HG02642 (cell line): ENCODE data around the gene CIT.
"Not testable (repeated sequence)": the region's sequence is repeated elsewhere in the genome, so short reads cannot be mapped to it uniquely, and the experiment has no call there.

ENCODE experiments used
- ATAC-seq: cut with Tn5 transposase; IDR thresholded peaks from one replicate; pipeline ENCODE4 v1.9.1; 2021; ENCODE audit warnings: mild to moderate bottlenecking; ENCODE audit not compliant: unreplicated experiment, poor library complexity

CIT gene

DNA sequence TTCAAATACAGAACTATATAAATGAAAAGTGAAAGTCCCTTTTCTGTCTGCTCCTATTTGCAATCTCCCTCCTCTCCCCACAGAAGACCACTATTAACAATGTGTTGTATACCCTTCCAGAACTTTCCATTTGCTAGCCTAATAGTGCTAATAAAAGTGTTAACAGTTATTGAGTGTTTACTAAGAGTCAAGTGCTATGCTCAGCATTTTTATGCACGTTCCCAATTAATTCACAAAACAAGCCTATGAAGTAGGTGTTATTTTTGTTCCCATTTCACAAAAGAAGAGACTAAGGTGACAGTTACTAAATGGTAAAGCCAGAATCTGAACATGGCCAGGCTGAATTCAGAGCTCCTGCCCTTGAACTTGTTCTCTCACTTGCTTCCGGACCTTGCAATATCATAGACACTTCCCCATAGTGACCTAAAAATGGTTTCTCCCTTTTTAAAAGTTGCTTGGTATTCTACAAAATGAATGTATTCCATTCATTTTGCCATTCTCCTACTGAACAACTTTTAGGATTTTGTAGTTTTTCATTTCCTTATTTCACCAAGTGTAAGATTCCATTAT lies 210.8 kb downstream of the CIT start:
- ATAC-seq = no peak

DNA sequence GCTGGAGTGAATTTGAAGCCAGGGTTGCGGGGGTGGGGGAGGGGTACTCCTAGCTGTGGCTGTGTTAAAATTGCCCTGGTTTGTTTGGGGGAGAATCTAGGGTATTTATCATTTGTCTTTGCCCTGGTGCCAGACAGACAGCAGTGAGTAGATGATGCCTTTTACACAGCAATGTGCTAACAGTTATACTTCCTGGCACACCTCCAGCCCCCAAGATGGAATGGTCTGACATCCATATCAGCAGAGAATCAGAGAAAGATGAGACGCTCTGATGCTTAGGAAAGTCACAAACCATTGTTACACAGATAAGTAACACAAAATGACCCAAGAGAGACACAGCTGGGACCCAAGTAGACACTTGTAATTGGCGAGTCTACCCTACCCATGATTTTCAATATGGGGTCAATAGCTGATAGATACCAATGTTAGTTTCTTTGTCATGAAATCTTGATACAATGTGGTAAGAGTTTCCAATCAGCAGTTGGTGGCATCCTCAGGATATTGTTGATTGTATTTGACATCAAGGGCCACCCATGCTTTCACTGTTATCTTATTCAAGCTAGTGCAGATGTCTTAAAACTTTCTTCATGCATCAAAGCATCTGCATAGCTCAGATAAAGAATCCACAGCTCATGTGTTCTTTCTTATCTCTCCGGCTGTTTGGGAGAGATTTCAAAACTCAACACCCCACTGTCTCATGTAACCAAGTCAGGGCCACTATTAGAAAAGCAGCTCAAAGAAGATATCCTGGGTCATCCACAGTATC lies 211.8 kb downstream of the CIT start:
- ATAC-seq = no peak

DNA sequence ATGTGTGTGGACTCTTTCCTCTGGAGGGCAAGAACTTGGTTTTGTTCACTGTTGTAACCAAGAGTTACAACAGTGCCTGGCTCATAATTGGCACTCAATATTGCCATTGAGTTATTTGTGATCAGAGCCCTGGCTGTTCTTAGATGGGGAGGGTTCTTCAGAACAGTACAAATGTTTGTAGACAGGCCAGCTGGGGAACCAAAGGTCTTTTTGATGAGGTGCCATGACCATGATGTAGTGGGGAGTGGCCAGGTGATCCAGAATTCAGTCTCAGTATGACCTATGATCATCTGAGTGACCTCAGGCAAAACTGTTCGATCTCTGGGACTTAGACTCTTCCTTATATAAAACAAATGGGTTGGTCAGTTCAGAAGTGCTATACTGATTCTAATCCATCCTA lies 212.5 kb downstream of the CIT start:
- no peak for ATAC-seq

- no peak for ATAC-seq
Measured at GRCh38 chr12:119661882-119662281, 215.2 kb downstream of the CIT start.

DNA sequence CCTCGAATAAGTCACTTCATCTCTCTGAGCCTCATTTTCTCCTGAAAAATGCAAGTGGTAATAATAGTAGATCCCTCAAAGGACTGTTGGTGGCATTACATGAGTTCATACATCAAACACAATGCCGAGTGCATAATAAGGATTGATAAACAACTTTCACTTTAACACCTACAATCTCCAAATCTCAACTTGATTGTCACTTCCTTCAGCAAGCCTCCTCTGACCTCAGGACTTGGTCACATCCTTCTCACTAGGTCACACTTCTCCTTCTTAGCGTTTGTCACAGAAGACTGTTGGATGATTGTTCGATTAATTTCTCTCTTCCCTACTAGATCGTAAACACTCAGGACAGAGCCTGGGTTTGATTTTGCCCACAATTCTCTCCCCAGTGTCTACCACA lies 217.0 kb downstream of the CIT start:
- ATAC-seq = no peak

- ATAC-seq = no peak
Measured at GRCh38 chr12:119659289-119659897, 217.7 kb downstream of the CIT start.

- ATAC-seq = not testable (repeated sequence)
Measured at GRCh38 chr12:119658166-119658565, 219.0 kb downstream of the CIT start.

DNA sequence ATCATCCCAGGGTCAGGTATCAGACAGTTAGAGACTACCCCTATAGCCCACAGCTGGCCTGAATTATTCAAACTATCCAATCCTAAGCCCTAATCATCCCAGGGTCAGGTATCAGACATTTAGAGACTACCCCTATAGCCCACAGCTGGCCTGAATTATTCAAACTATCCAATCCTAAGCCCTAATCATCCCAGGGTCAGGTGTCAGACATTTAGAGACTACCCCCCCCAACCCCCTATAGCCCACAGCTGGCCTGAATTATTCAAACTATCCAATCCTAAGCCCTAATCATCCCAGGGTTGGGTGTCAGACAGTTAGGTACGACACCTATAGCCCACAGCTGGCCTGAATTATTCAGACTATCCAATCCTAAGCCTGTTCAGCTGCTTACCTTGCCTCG lies 220.1 kb downstream of the CIT start:
- not testable (repeated sequence) for ATAC-seq

DNA sequence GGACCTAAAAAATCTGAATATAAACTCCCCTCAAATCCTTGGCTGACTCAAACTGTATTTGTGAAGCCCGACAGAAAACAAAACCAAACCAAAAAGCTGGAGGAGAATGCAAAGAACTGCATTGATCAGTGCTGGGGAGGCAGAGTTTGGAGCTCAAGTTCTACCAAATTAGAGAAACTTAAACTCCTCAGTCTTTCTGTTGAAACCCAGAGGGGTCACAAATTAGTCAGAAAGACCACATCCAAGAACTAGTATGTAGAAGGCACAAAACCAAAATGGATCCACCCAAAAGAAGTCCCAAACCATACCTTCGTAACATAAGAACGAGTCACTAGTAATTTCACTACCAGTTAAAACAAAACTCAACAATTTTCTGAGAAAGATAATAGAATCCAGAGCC lies 224.5 kb downstream of the CIT start:
- no peak for ATAC-seq

GRCh38 chr12:119649202-119649808 lies 227.8 kb downstream of the CIT start:
- ATAC-seq = no peak

DNA sequence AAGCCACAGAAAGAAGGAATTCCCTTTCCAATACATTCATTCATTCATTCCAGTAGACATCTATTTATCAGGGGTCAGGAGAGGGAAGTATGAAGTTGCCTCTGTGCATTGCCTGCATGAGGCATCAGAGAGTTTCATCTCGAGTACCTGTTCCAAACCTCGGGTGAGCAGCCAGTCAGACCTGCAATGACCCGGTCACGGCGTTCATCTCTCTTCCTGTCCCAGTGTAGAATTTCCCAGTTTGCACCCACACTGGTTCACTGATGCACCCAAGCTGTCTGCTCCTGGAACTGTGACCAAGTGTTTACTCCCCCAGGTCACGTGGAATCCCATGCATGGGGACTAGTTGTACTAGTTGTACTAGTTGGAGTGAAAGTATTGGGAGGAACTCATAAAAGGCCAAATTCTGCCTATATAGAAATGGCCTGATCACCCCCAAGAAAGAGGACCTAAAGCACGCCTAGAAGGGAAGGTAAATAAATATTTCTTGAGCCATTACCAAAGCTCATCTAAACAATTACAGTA lies 231.5 kb downstream of the CIT start:
- ATAC-seq = no peak

DNA sequence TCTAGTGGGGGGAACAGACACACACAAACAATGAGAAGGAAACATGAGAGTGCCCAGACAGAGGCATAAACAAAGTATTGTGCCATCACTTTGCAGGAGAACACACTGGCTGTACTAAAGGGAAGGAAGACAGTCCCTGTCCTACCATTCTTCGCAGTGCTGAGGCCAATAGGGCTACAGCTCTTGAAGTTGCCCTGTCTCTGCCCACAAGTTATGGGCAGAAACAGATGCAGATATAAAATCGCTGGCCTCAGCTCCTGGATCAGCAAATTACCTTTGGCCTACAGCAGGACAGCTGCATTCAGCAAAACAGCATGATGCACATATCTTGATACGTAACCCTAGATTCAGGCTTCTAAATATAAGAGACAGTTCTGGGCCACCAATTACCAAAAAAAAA lies 232.2 kb downstream of the CIT start:
- ATAC-seq = no peak

DNA sequence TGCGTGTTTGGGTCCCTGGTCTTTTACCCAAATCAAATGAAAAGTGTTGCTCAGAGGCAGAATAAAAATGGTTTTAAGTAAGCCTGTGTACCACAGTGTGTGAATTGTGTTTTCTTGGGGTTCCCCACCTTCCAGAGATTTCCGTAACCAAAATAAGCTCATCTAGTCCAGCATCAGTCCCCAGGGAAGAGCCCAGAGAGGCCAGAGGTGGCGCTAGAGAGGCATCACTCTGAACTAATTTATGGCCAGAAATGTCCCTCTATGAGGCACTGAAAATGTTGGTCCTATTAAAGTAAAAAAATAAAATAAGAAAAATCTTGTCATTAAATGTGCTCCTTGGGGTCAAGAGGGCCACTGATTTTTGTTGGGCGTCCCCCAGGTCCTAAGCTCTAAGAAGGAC lies 234.1 kb downstream of the CIT start:
- ATAC-seq = no peak
